Measurements from ENCODE around the gene PITPNC1. TPM values are rescaled to one million over a fixed set of nuclear protein-coding genes. Genes with fewer than 3 reads are reported as not detected.

The PITPNC1 gene
- total RNA-seq, 2 donors from 2014 or later, result 12.5 to 18.1 TPM

GRCh38 chr17:67456889-67457288 lies 79.8 kb downstream of the PITPNC1 start:
- DNase-seq (ENCODE audit: low spot score), result no peak
- no peaks in the 10 kb centered on the region for H3K4me1 ChIP-seq
- H3K9me3 ChIP-seq, result no peaks in the 10 kb centered on the region
- no peaks in the 10 kb centered on the region for H3K36me3 ChIP-seq
- no peaks in the 10 kb centered on the region for H3K27me3 ChIP-seq
- no peak for TF ChIP-seq CTCF (IDR thresholded peaks at IDR 0.05)
- H3K27ac ChIP-seq, result no peak overlapping the region
- no peak overlapping the region for H3K4me3 ChIP-seq

- H3K9me3 ChIP-seq, result no peaks in the 10 kb centered on the region
- TF ChIP-seq CTCF (IDR thresholded peaks at IDR 0.05), result no peak
- H3K27me3 ChIP-seq, result no peaks in the 10 kb centered on the region
- H3K36me3 ChIP-seq, result no peaks in the 10 kb centered on the region
- H3K27ac ChIP-seq, result no peak overlapping the region
- H3K4me3 ChIP-seq, result no peak overlapping the region
- no peak for DNase-seq (ENCODE audit: low spot score)
- H3K4me1 ChIP-seq, result no peaks in the 10 kb centered on the region
Observed at GRCh38 chr17:67458203-67458602, 81.1 kb downstream of the PITPNC1 start.

GRCh38 chr17:67459985-67460384 lies 82.9 kb downstream of the PITPNC1 start:
- Histone ChIP-seq H3K4me3 (no peak overlapping the region), H3K36me3 (no peaks in the 10 kb centered on the region), H3K27me3 (no peaks in the 10 kb centered on the region), H3K4me1 (no peaks in the 10 kb centered on the region), H3K9me3 (no peaks in the 10 kb centered on the region), H3K27ac (no peak overlapping the region)
- TF ChIP-seq CTCF (IDR thresholded peaks at IDR 0.05), result no peak
- no peak for DNase-seq (ENCODE audit: low spot score)

GRCh38 chr17:67461228-67461780 lies 84.2 kb downstream of the PITPNC1 start:
- no peak for TF ChIP-seq CTCF (IDR thresholded peaks at IDR 0.05)
- H3K4me1 ChIP-seq, result no peaks in the 10 kb centered on the region
- no peak for DNase-seq (ENCODE audit: low spot score)
- no peak overlapping the region for H3K4me3 ChIP-seq
- H3K9me3 ChIP-seq, result no peaks in the 10 kb centered on the region
- H3K27ac ChIP-seq, result no peak overlapping the region
- H3K27me3 ChIP-seq, result no peaks in the 10 kb centered on the region
- no peaks in the 10 kb centered on the region for H3K36me3 ChIP-seq

- no peak for TF ChIP-seq CTCF (IDR thresholded peaks at IDR 0.05)
- no peaks in the 10 kb centered on the region for H3K4me1 ChIP-seq
- no peak overlapping the region for H3K27ac ChIP-seq
- H3K9me3 ChIP-seq, result no peaks in the 10 kb centered on the region
- no peaks in the 10 kb centered on the region for H3K27me3 ChIP-seq
- DNase-seq (ENCODE audit: low spot score), result no peak
- no peaks in the 10 kb centered on the region for H3K36me3 ChIP-seq
- no peak overlapping the region for H3K4me3 ChIP-seq
Observed at GRCh38 chr17:67461876-67462275, 84.8 kb downstream of the PITPNC1 start.

GRCh38 chr17:67466251-67466796 lies 89.2 kb downstream of the PITPNC1 start:
- no peak overlapping the region for H3K4me3 ChIP-seq
- peaks cover 0 to 3% of the 10 kb centered on the region in 2 donors for H3K9me3 ChIP-seq
- DNase-seq (ENCODE audit: low spot score), result no peak
- TF ChIP-seq CTCF (IDR thresholded peaks at IDR 0.05), result no peak
- no peak overlapping the region for H3K27ac ChIP-seq
- H3K4me1 ChIP-seq, result peaks cover 0 to 23% of the 10 kb centered on the region in 2 donors
- no peaks in the 10 kb centered on the region for H3K27me3 ChIP-seq
- no peaks in the 10 kb centered on the region for H3K36me3 ChIP-seq

All from right atrium auricular region (tissue), 2 donors.